ENCODE data around the gene SLC16A12.
"Not testable (repeated sequence)": the region's sequence is repeated elsewhere in the genome, so short reads cannot be mapped to it uniquely, and the experiment has no call there.

The SLC16A12 gene

GRCh38 chr10:89419548-89419947 lies 115.8 kb downstream of the SLC16A12 start:
- no peak for DNase-seq (ENCODE audit: low read depth)

- DNase-seq (ENCODE audit: low read depth), result no peak
Measured at GRCh38 chr10:89416465-89416864, 118.9 kb downstream of the SLC16A12 start.

- no peak for DNase-seq (ENCODE audit: low read depth)
Measured at GRCh38 chr10:89414879-89415821, 120.2 kb downstream of the SLC16A12 start.

GRCh38 chr10:89414146-89414878 lies 121.1 kb downstream of the SLC16A12 start, which contains the start of gene IFIT5:
Gene IFIT5 (plus strand): TSS chr10:89414568. CDS start chr10:89414799, 231 bp downstream.
- DNase-seq (ENCODE audit: low read depth), result peak; percentile 47

GRCh38 chr10:89413398-89413912 lies 121.9 kb downstream of the SLC16A12 start:
- no peak for DNase-seq (ENCODE audit: low read depth)

GRCh38 chr10:89412276-89412675 lies 123.1 kb downstream of the SLC16A12 start:
- DNase-seq (ENCODE audit: low read depth), result not testable (repeated sequence)

GRCh38 chr10:89411135-89411534 lies 124.3 kb downstream of the SLC16A12 start:
- DNase-seq (ENCODE audit: low read depth), result not testable (repeated sequence)

- DNase-seq (ENCODE audit: low read depth), result not testable (repeated sequence)
Measured at GRCh38 chr10:89410551-89410950, 124.8 kb downstream of the SLC16A12 start.

GRCh38 chr10:89409282-89409681 lies 126.1 kb downstream of the SLC16A12 start:
- DNase-seq (ENCODE audit: low read depth), result not testable (repeated sequence)

GRCh38 chr10:89407792-89408191 lies 127.6 kb downstream of the SLC16A12 start:
- DNase-seq (ENCODE audit: low read depth), result not testable (repeated sequence)

- not testable (repeated sequence) for DNase-seq (ENCODE audit: low read depth)
Measured at GRCh38 chr10:89406178-89406577, 129.2 kb downstream of the SLC16A12 start.

- no peak for DNase-seq (ENCODE audit: low read depth)
Measured at GRCh38 chr10:89404104-89405047, 131.0 kb downstream of the SLC16A12 start.

- DNase-seq (ENCODE audit: low read depth), result no peak
Measured at GRCh38 chr10:89403043-89403442, 132.4 kb downstream of the SLC16A12 start.

- no peak for DNase-seq (ENCODE audit: low read depth)
Measured at GRCh38 chr10:89399956-89400355, 135.4 kb downstream of the SLC16A12 start.

GRCh38 chr10:89398003-89398749 lies 137.2 kb downstream of the SLC16A12 start:
- no peak for DNase-seq (ENCODE audit: low read depth)

- no peak for DNase-seq (ENCODE audit: low read depth)
Measured at GRCh38 chr10:89395141-89395540, 140.3 kb downstream of the SLC16A12 start.

GRCh38 chr10:89393898-89394297 lies 141.5 kb downstream of the SLC16A12 start:
- DNase-seq (ENCODE audit: low read depth), result no peak

GRCh38 chr10:89392974-89393373 lies 142.4 kb downstream of the SLC16A12 start:
- DNase-seq (ENCODE audit: low read depth), result peak; percentile 71

GRCh38 chr10:89391907-89392756 lies 143.3 kb downstream of the SLC16A12 start, which contains the start of gene IFIT1:
Gene IFIT1 (plus strand): TSS chr10:89392623. CDS start chr10:89392713, 90 bp downstream.
- peak; percentile 95 for DNase-seq (ENCODE audit: low read depth)

GRCh38 chr10:89391226-89391576 lies 144.2 kb downstream of the SLC16A12 start:
- DNase-seq (ENCODE audit: low read depth), result not testable (repeated sequence)
